Stimulated activated naive CD8-positive, alpha-beta T cell treated with anti-CD3 and anti-CD28 coated beads, Interleukin-15, amount 100 ng/mL, for 72 hours (primary cell): ENCODE measurements around the gene GRAMD1B.

Experiments
- ATAC-seq: fragments of 150-1000 bp; cut with Tn5 transposase; 2 replicates; pipeline ENCODE4 v1.10.0; 2021; ENCODE audit warnings: mild to moderate bottlenecking, moderate library complexity
- DNase-seq, 2 donors: peaks; one replicate each; pipeline ENCODE4 v3.0.0; 2021 to 2022
- H3K27ac Mint-ChIP-seq, 2 donors: one replicate each; pipeline ENCODE4 v1.8.0; 2022; ENCODE audit warnings: mild to moderate bottlenecking in 2 of 2, mixed read lengths in 2 of 2, moderate library complexity in 2 of 2
- H3K27me3 Mint-ChIP-seq: one replicate; pipeline ENCODE4 v1.8.0; 2022; ENCODE audit warnings: mixed read lengths
- H3K4me1 Mint-ChIP-seq: one replicate; pipeline ENCODE4 v1.8.0; 2022; ENCODE audit warnings: mild to moderate bottlenecking, mixed read lengths
- H3K4me3 Mint-ChIP-seq, 2 donors: one replicate each; pipeline ENCODE4 v1.8.0; 2022; ENCODE audit warnings: mild to moderate bottlenecking in 2 of 2, mixed read lengths in 2 of 2, moderate library complexity in 1 of 2
- H3K9me3 Mint-ChIP-seq, 2 donors: one replicate each; pipeline ENCODE4 v1.8.0; 2022; ENCODE audit warnings: mixed read lengths in 2 of 2

The GRAMD1B gene

DNA sequence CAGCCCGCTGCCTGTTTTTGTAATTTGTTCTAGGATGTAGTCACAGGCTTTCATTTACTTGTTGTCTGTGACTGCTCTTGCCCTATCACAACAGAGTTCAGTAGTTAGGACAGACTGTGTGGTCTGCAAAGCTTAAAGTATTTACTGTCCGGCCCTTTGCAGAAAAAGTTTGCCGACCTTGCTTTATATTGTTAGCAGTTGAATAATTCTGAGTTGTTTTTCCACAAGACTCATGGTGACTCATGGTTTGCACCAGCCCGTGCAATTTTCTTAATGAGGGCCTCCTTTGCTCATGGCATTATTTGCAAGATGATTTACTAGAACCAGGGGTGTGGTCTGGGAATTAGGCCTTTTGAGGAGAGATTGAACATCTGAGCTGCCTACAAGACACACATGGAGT lies 113.7 kb downstream of the GRAMD1B start:
- Mint-ChIP-seq H3K27ac (no peak overlapping the region), H3K4me1 (peaks cover 7% of the 10 kb centered on the region), H3K4me3 (no peak overlapping the region), H3K9me3 (no peaks in the 10 kb centered on the region), H3K27me3 (no peaks in the 10 kb centered on the region)
- DNase-seq = no peak
- no peak for ATAC-seq

DNA sequence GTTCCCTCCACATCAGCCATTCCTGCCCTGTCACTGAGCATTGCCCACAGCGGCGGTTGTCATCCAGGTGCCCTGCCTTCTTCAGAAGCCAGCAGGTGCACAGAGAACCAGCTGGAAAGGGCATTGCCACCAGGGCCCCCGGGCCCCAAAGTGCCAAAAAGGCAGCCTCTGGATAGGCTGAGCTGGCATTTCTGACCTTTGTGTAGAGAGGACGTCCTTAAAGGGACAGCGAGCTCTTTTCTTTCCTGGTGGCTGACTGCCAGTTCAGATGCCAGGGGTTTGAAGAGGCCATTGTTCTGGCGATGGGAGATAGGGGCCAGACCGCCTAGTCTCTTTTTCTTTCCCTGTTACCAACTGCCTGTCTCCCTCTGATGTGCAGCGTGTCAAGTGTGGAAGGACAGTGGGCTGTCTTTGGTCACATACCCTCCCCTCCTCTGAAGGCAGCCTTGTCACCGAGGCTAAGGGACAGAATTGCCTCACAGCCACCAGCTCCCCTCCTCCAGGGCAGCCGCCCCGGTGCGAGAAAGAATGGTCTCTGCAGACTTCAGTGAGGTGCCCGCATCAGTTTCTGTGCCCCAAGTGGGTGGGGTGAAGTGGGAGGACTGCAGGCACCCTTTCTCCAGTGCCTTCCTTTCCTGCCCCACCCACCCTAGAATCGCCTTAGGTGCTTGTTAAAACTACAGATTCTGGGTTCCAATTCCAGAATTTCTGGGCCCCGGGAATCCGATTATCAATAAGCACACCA lies 114.7 kb downstream of the GRAMD1B start:
- H3K27ac Mint-ChIP-seq = no peak overlapping the region
- DNase-seq = no peak
- peaks cover 7% of the 10 kb centered on the region for H3K4me1 Mint-ChIP-seq
- no peaks in the 10 kb centered on the region for H3K27me3 Mint-ChIP-seq
- ATAC-seq = no peak
- H3K9me3 Mint-ChIP-seq = no peaks in the 10 kb centered on the region
- H3K4me3 Mint-ChIP-seq = no peak overlapping the region

DNA sequence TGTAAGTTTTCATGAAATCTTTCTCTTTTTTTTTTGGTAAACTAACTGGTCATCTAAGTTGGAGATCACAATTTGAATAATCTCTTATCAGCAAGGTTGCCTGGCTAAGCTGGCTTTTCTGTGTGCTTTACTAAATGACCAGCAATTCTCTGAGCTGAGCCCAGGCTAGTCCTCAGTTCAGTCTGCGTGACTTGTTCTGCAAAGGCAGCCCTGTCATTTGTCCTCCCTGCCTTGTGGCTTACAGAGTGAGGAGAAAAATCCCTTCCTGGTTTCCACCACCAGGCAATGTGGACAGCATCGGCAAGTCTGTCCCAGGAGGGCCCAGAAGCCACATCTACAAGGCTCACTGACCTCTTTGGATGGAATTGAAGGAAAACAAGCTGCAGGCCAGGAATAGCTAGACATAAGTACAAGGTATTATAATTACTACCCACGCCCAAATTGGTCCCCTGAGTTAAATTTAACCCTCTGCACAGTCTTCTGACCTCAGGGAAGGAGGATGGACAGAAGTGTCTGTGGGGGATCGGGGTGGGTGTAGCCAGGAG lies 115.7 kb downstream of the GRAMD1B start:
- H3K4me1 Mint-ChIP-seq = peaks cover 14% of the 10 kb centered on the region
- H3K27ac Mint-ChIP-seq = peak overlapping the region in 1 of 2 donors; percentile 85
- DNase-seq (no peak), ATAC-seq (no peak)
- H3K27me3 Mint-ChIP-seq = no peaks in the 10 kb centered on the region
- H3K9me3 Mint-ChIP-seq = no peaks in the 10 kb centered on the region
- no peak overlapping the region for H3K4me3 Mint-ChIP-seq

DNA sequence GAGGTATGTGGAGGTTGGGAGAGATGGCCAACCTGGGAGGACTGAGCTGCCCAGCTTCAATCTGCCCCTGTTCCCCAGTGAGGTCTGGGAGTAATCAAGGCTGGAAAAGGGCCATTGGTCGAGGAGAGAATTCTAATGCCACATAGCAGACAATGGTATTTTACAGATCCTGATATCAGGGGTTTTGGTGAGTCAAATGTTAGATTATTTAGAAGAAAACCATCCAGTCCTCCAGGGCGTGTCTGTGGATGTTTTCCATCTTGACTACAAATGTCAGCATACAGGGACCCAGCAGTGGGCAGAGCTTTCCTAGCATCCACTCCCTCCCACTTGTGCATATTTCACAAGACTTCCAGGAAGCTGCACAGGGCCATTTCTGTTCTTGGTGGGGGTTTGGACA lies 116.4 kb downstream of the GRAMD1B start:
- H3K4me1 Mint-ChIP-seq = peaks cover 14% of the 10 kb centered on the region
- DNase-seq (no peak), ATAC-seq (no peak)
- H3K4me3 Mint-ChIP-seq = no peak overlapping the region
- H3K27me3 Mint-ChIP-seq = no peaks in the 10 kb centered on the region
- no peak overlapping the region for H3K27ac Mint-ChIP-seq
- H3K9me3 Mint-ChIP-seq = no peaks in the 10 kb centered on the region

DNA sequence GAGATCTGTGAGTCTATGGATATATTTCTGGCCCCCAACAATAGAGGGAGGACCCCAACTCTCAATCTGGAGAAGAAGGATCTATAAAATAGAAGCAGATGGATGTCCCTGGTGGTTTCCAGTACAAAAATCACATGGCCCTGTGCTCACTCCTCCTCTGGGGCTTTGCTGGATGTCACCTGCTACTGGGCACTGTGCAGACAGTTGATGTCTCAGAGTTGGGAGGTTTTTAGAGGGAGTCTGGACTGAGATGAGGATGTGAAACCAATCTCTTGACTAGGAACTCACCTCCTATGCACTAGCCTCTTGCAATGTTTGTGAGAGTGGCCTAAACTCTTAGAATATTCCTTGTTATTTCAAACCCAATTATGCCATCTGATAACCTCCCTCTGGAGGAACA lies 117.1 kb downstream of the GRAMD1B start:
- H3K4me1 Mint-ChIP-seq = peaks cover 14% of the 10 kb centered on the region
- DNase-seq (no peak), ATAC-seq (no peak)
- no peaks in the 10 kb centered on the region for H3K27me3 Mint-ChIP-seq
- H3K27ac Mint-ChIP-seq = no peak overlapping the region
- H3K9me3 Mint-ChIP-seq = no peaks in the 10 kb centered on the region
- no peak overlapping the region for H3K4me3 Mint-ChIP-seq

DNA sequence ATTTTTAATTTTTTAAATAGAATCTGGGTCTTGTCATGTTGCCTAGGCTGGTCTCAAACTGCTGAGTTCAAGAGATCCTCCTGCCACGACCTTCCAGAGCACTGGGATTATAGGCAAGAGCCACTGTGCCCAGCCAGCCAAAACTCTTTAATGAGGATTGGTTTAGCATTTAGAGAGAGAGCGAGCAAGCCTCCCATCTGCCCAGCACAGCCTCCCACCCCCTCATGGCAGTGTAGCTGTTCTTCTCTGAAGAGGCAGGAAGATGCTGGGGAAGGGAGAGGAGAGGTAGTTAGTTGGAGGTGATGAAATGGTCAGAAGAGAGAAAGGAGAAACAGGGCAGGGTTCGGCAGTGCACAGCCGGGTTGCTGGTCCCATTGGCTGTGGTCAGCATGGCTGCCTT lies 118.7 kb downstream of the GRAMD1B start:
- Mint-ChIP-seq H3K27me3 (no peaks in the 10 kb centered on the region), H3K4me3 (no peak overlapping the region), H3K4me1 (peaks cover 14% of the 10 kb centered on the region), H3K27ac (peak overlapping the region in 1 of 2 donors; percentile 74), H3K9me3 (no peaks in the 10 kb centered on the region)
- ATAC-seq (no peak), DNase-seq (no peak)

DNA sequence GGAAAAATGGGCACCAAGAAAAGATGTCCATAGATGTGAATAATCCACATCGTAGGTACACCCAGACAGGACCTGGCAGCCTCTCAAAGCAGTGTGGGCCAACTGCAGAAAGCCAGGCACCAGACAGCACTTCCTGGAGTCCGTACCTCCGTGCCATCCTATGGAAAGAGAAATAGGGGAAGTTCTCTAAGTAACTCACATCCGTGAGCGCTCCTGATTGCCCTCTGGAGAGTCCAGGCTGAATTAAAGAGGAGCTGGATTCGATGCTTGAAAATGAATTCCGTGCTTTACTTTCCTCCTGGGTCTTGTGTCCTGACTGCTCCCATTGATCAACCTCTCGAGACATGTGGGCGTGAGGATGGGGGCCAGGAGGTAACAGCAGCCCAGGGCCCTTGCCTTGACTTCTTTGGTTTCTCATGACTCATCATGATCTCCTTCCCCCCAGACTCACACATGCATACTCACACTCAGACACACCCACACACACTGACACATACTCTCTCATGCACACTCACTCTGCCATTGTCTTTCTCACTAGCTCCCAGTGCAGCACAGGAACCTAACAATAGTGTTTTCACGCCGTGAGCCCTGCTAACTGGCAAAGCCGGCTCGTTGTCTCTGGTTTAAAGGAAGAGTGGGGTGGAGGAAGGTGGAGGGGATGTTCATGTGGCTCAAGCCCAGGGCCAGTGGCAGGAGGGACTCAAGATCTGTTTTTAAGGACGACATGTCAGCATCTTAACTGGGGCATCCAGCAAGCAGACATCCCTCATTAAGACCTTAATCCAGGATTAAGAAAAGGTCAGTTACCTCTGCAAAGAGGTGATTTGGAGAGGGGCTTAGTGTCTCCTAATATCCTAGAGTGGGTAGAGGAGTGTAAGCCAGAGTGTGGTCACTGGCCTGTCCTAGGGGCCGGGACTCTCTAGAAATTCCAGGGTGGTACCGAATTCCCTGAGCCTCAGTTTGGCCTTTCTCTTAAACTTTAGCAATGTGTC lies 120.2 kb downstream of the GRAMD1B start:
- H3K27me3 Mint-ChIP-seq = no peaks in the 10 kb centered on the region
- ATAC-seq = peak; percentile 35
- no peaks in the 10 kb centered on the region for H3K9me3 Mint-ChIP-seq
- no peak for DNase-seq
- peaks cover 7% of the 10 kb centered on the region for H3K4me1 Mint-ChIP-seq
- no peak overlapping the region for H3K27ac Mint-ChIP-seq
- no peak overlapping the region for H3K4me3 Mint-ChIP-seq

DNA sequence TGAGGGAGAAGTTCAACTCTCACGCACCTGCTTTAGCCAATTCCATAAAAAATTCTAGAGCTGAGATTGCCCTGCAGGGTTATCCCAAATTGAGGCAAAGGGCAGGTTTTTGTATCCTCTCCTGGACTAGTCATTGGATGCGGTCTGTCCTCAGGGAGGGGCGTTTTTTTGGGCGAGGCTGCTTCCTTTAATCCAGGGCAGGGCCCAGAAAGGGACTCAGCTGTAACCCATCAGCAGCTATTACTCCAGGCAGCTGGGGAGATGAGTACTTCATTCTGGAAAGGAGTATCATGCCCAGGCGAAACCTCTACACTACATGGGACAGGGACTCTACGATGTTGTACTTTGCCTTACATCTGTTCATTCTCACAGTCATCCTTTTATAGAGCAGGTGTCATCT lies 121.0 kb downstream of the GRAMD1B start:
- no peak for ATAC-seq
- no peak for DNase-seq
- Mint-ChIP-seq H3K27ac (no peak overlapping the region), H3K27me3 (no peaks in the 10 kb centered on the region), H3K4me1 (peaks cover 7% of the 10 kb centered on the region), H3K4me3 (no peak overlapping the region), H3K9me3 (no peaks in the 10 kb centered on the region)

DNA sequence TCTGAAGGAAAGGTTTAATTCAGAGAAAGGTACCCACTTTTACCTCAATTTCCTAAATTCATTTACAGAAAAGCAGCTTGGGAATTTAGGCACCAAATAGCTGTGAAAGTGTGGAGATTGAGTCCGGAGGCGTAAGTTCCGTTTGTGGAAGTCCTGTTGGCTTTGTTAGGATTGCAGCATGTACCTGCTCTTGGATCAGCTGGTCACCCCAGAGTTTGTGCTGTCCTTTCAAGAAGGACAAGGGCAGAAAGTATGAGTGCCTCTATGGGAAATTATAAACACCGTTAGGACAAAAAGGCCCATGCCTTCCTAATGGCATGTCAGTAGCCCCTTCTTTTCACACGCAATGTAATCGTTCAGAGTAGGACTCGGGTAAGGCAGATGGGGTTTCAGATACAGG lies 126.6 kb downstream of the GRAMD1B start:
- ATAC-seq (no peak), DNase-seq (no peak)
- no peak overlapping the region for H3K4me3 Mint-ChIP-seq
- H3K27ac Mint-ChIP-seq = no peak overlapping the region
- H3K4me1 Mint-ChIP-seq = peaks cover 19% of the 10 kb centered on the region
- H3K27me3 Mint-ChIP-seq = peaks cover 32% of the 10 kb centered on the region
- H3K9me3 Mint-ChIP-seq = no peaks in the 10 kb centered on the region

DNA sequence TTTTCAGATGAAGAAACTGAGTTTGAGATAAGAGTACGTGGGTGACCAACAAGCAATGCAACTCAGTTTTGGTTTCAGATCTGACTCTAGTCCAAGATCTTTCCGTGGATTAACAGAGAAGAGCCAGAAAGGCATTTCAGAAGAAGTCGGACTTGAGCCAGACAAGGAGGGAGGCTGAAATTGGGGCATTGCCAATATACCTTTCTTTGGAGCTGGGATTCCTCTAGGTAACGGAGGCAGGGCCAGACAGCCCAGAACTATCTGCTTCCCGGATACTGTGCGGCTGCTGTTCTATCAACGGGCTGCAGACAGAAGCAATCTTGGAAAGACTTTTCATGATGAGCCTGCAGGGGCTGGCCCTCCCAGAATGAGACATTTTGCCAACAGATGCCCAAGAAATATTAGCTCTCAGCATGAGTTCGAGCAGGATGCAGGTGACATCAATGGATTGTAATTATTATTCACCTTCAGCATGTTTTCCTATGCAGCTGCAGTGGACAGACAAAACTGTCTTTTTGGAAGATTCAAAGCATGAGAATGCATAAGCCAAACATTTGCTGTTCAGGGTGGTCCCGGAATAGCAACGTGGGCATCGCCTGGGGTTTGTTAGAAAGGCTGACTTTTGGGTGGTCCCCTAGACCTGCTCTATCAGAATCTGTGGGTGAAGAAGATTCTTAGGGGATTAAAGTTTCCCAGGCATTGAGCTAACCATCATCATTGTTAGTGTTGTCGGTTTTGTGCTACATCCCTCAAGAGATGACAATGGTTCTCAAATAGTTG lies 128.7 kb downstream of the GRAMD1B start:
- Mint-ChIP-seq H3K4me3 (no peak overlapping the region), H3K27me3 (peaks cover 35% of the 10 kb centered on the region), H3K9me3 (no peaks in the 10 kb centered on the region), H3K4me1 (peaks cover 19% of the 10 kb centered on the region), H3K27ac (no peak overlapping the region)
- no peak for DNase-seq
- no peak for ATAC-seq

DNA sequence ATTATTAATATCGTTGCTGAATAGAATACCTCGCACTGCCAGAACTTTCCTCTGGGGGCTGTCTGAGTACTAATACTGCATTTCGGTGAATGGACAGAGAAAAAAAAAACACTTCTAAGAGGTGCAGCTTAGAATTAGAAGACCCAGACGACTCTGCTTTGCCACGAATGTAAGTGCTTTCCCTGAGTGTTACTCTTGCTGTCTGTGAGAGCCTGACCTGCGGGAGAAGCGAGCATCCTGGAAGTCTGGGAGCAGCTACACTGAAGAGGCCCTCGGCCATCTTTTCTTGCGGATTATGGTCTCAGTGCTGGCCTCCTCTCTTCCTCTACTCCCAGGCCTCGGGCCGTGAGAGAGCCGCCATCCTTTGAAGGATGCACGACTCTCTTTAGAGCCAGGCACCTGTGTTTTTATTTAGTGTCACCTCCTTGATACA lies 129.5 kb downstream of the GRAMD1B start:
- Mint-ChIP-seq H3K9me3 (no peaks in the 10 kb centered on the region), H3K27me3 (peaks cover 35% of the 10 kb centered on the region), H3K27ac (peak overlapping the region; percentile 79), H3K4me3 (peak overlapping the region; percentile 73 to 88), H3K4me1 (peaks cover 19% of the 10 kb centered on the region)
- DNase-seq = no peak
- ATAC-seq = peak; percentile 32

DNA sequence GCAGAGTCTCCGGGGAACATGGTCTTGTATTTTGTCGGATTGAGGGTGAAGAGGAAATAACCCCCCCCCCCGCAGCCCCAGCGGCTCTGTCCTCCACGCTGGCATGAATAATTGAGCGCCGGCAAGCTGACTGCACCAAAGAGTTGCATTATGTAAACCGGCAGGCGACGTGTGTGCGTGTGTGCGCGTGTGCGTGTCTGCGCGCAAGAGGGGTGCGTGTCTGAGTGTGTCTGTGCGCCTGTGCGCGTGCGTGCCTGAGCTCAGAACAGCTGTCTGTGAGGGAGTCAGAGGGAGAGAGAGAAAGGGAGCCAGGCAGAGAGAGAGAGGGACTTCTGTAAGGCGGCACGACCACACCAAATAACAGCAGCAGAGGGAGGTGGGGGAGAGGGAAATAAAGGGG lies 129.9 kb downstream of the GRAMD1B start:
- Mint-ChIP-seq H3K9me3 (no peaks in the 10 kb centered on the region), H3K4me3 (peak overlapping the region; percentile 73 to 88), H3K4me1 (peaks cover 19% of the 10 kb centered on the region), H3K27me3 (peaks cover 35% of the 10 kb centered on the region), H3K27ac (peak overlapping the region; percentile 79)
- DNase-seq = peak; percentile 33
- peak; percentile 83 for ATAC-seq

DNA sequence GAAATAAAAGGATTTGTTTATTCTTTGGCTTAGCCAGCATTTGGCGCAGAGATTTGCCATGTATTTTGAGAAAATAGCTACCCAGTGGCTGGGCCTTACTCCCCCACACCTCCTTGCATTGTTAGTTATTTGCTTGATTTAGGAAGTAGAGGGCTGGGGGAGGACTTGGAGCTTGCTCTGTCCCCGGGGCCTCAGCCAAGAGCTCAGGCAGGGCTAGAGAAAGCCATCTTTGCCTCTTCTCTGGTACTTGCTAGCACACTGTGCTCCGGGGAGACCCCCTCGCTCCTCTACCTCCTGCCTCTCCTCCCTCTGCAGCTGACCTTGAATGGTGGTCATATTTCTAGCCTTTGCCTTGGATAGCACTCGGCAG lies 131.3 kb downstream of the GRAMD1B start:
- ATAC-seq = no peak
- no peak overlapping the region for H3K4me3 Mint-ChIP-seq
- H3K27me3 Mint-ChIP-seq = peaks cover 35% of the 10 kb centered on the region
- peaks cover 19% of the 10 kb centered on the region for H3K4me1 Mint-ChIP-seq
- DNase-seq = no peak
- no peak overlapping the region for H3K27ac Mint-ChIP-seq
- no peaks in the 10 kb centered on the region for H3K9me3 Mint-ChIP-seq

DNA sequence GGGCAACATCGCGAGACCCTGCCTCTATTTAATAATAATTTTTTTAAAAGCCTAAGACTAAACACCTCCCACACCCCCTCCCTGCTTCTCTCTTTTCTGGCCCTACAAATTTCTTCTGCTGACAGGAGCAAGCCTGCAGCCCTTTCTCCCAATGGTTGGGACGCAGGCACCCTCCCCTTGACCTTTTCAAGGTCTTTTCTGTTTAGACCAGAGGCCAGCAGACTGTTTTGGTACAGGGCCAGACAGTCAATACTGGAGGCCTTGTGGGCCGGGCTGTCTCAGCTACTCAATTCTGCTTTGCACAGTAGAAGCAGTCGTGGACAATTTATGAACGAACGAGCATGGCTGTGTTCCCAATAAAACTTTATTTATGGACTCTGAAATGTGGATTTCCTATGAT lies 132.1 kb downstream of the GRAMD1B start:
- no peak for ATAC-seq
- DNase-seq = no peak
- Mint-ChIP-seq H3K4me3 (no peak overlapping the region), H3K27ac (peak overlapping the region in 1 of 2 donors; percentile 55), H3K4me1 (peaks cover 19% of the 10 kb centered on the region), H3K27me3 (peaks cover 35% of the 10 kb centered on the region), H3K9me3 (no peaks in the 10 kb centered on the region)

DNA sequence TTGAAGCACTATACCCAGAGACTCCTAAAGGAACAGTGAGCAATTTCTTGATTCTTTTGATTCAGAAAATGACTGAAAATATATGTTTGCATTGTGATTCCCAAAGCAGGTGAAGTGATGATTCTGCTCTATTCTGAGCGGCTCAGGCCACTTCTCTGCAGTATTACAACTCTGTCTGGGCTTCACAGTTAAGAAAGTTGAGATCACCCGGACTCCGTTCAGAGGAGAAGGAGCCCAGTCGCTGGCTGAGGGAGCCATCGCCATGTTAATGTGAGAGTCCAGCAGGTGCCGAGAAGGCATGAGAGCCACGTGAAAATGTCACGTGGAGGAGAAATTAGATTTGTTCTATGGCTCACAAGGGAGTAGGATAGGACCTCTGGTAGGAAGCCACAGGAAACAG lies 132.8 kb downstream of the GRAMD1B start:
- Mint-ChIP-seq H3K4me1 (peaks cover 19% of the 10 kb centered on the region), H3K4me3 (no peak overlapping the region), H3K27ac (no peak overlapping the region), H3K27me3 (peaks cover 35% of the 10 kb centered on the region), H3K9me3 (no peaks in the 10 kb centered on the region)
- DNase-seq (no peak), ATAC-seq (no peak)
